Hepatic stellate cell (primary cell): Measurements from ENCODE around the gene DNM2.

Experiments used
- DNase-seq: peaks from one replicate; pipeline ENCODE4 v3.0.0; 2011; ENCODE audit warnings: low spot score

Gene DNM2

GRCh38 chr19:10780368-10780767, 62.5 kb downstream of the DNM2 start:
- DNase-seq: peak; percentile 31

DNA sequence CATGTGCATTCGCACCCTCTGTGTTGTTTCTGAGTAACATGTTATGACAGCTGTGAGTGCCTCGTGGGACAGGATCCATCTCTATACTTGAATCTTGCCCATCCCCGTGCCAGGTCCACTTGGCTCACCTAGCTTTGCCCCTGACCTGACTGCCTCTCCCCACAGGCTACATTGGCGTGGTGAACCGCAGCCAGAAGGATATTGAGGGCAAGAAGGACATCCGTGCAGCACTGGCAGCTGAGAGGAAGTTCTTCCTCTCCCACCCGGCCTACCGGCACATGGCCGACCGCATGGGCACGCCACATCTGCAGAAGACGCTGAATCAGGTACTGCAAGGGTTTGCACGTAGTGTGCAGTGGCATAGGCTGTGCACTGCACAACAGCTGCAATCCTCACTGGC, 64.9 kb downstream of the DNM2 start:
- no peak for DNase-seq

DNA sequence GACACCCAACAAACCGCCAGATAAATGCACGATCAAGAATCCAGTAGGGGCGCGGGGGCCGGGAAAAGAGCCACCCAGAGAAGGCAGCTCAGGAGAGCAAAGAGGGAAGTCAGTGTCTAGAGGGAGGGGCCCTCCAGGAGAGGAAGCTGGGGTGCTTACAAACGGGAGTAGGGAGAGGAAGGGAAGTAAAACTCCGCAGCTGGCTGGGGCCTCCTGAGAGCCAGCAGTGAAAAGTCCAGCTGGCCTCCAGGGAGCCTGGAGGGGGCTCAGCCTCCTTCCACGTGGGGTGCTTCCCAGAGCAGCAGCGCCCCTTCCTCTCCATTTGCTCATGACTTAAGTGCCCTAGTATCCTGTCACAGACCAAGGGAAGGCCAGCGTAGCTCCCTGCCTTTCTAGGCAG, 66.4 kb downstream of the DNM2 start:
- DNase-seq: no peak

GRCh38 chr19:10788146-10788545, 70.3 kb downstream of the DNM2 start:
- DNase-seq: no peak

DNA sequence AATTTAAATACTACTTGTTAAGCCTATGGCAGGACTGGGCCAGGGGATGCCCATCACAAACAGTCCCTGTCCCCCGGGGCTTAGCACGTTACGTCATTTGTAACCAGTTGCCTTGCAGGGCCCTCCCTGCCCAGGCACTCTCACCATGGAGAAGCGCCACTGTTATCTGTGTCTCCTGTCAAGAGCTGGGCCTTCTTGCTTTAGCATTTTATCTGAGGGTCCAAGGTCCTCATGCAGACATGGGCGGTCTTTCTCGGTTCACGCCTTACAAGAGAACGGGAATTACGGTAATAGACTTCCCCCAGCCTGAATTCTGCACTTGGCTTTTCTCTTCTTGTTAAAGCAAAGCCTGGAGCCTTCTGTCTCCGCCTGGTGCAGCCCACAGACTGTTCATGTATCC, 72.0 kb downstream of the DNM2 start:
- DNase-seq: no peak

GRCh38 chr19:10796653-10797052, 78.8 kb downstream of the DNM2 start:
- no peak for DNase-seq

DNA sequence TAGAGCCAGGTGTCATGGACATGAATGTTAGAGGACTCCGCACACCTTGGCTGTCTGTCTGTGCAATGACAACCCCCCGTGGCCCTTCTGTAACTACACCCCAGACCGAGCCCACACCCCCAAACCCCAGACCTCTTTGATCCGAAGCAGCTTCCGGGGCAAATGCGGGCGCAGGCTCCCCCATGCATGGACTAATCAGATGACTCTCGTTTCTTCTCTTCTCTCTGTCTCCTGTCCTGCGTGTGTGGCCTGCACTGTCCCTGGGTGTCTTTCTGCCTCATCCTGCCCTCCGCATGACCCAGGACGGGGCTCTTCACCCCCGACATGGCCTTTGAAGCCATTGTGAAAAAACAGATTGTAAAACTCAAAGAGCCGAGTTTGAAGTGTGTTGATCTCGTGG, 79.2 kb downstream of the DNM2 start:
- DNase-seq: no peak

GRCh38 chr19:10797541-10798256, 79.8 kb downstream of the DNM2 start:
- DNase-seq: no peak

- DNase-seq: no peak
Observed at GRCh38 chr19:10800488-10800887, 82.6 kb downstream of the DNM2 start.

DNA sequence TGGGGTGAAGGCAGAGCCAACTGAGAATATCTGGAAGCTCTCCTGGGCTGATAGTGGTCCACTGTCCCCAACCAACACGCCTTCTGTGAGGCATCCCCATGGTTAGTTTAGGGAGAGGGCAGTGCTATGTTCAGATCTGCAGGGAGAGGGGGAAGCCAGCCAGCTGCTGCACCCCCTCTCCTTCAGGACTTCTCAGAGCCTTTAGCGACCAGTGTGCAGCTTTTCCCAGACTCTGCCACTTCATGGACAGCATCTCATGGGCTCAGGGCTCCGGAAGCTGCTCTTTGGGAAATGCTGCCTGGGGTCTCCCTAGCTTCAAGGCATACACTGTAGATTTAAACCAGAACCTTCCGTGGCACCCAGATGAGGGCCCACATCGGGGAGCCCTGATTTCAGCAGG, 84.6 kb downstream of the DNM2 start:
- DNase-seq: no peak

DNA sequence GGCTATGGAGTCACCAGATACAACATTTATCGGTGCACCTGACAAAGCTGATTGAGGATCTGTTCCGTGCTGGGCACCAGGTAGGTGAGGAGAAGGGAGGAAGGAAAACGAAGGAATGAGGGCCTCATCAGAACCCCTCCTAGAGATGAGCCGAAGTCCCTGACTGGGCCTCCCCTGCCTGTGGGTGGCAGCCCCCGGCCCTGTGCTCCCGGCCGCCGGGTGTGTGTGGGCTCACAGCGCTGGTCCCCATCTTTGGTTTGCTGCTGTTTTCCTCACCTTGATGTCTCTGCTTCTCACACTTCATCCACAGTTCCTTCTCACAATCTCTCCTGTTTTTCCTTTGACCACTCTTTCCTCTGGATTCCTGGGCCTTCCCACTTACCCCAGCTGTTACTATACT, 85.4 kb downstream of the DNM2 start:
- no peak for DNase-seq

- DNase-seq: no peak
Observed at GRCh38 chr19:10805065-10805757, 87.3 kb downstream of the DNM2 start.

- no peak for DNase-seq
Observed at GRCh38 chr19:10805758-10806247, 87.9 kb downstream of the DNM2 start.

- DNase-seq: no peak
Observed at GRCh38 chr19:10808937-10809649, 91.2 kb downstream of the DNM2 start.

DNA sequence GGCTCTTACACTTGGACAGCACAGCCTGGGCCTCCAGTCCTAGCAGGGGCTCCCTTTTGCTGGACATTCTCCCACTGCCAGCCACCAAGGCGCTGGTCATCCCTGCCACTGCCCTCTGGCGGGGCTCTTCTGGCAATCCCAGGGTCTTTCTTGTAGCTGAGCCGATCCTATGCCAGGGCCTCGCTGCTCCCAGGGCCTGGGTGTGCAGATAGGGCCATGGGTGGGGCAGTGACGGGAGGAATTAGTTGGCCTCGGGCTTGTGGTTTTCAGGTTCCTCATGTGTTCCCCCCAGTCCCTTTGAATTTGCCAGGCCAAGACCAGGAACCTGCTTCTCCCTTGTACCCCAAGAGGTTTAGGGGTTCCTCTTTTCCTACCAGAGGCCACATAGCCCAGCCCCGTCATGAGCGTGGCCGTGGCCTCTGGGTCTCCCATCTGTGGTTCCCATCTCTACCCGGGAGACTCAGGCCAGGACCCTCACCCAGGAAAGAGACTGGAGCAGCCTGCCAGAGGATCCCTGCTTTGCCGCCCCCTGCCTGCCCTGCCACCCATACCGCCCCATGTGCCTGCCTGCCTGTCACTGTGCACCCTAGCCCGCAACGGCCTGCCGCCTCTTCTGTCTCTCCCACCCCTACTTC, 91.9 kb downstream of the DNM2 start:
- DNase-seq: no peak

GRCh38 chr19:10811391-10812111, 93.7 kb downstream of the DNM2 start:
- no peak for DNase-seq

GRCh38 chr19:10812196-10812595, 94.3 kb downstream of the DNM2 start:
- no peak for DNase-seq

DNA sequence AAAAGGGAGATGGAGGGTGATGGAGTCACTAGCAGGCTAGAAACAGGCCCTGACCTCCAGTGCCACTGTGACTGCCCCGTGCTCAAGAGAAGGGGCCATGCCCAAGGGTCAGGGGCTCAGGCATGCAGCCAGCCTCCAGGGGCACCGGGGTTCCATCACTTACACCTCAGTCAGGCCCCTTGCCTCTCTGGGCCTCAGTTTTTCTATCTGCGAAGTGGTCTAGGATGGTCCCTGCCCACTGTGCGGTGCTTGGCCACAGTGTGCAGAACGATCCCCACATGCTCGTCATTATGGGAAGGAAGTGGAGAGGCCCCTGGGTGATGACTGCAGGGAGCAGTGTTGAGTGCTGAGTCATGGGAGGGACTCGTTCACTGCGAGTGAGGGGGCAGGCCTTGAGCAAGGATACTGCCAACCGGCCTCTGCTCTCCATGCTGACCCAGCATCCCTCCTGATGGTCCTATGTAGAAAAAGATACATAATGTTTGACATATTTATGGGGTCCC, 95.1 kb downstream of the DNM2 start:
- peak; percentile 96 for DNase-seq

DNA sequence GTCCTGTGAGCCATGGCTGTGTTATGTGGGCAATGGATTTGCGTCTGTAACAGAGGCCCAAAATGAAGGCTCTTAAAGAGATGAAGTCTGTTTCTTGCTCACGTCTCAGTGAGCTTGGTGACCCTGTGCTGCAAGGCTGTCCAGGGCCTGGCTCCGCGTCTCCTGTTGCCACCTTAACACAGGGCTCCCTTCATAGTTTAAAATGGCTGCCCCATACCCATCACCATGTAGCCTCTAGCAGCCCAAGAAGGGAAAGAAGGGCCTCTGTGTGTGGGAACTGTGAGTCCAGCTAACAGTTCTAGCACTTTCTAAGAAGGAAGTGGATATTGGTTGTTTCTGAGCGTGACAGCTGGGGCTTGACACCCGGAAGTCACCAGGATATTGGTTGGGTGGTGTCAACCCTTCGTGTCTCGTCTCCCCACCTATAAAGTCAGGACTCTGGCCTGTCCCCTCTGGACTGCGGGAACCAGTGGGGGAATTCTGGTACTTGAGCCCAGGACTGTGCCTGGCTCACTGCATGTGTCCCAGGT, 97.2 kb downstream of the DNM2 start:
- DNase-seq: no peak

DNA sequence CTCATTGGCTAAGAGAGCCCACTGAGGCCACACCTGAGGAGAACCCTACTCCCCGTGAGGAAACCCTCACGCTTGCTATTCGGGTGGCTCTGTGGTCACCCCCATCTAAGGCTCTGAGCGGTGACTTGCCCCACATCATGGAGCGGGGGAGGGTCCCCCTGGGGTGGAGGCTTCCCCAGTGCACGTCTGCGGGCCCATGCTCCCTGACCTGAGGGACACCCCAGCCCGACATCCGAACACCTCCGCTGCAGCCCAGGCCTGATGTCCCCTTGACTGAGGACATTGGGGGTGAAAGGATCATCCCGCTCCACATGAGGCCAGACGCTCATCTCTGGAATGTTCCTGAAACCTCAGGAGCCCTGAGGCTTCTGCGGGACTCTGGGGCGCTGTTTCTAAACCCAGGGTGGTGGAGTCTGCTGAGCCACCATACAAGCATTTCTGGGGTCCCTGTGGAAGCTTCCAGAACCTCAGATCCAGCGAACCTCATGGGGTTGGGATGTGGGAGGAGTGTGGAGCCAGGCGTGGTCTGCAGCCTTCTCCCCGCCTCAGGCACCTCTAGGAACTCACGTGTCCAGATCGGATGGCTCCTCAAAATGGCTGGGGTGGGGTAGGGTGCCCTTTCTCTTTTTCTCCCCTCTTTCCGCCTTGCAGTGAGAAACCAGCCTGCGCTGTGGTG, 98.2 kb downstream of the DNM2 start:
- DNase-seq: no peak

- no peak for DNase-seq
Observed at GRCh38 chr19:10816691-10817090, 98.8 kb downstream of the DNM2 start.
